NCI-H510A treated with DMSO at 0.1 percent for 48 hours (cell line): Measurements from ENCODE around the gene PIGB.
"Not testable (repeated sequence)": the region's sequence is repeated elsewhere in the genome, so short reads cannot be mapped to it uniquely, and the experiment has no call there.

ENCODE experiments used
- DNase-seq: peaks from one replicate; lab custom pipeline; 2025; lab: John Stamatoyannopoulos, UW

PIGB gene

GRCh38 chr15:55302801-55303200, 16.2 kb upstream of the PIGB start:
- not testable (repeated sequence) for DNase-seq

DNA sequence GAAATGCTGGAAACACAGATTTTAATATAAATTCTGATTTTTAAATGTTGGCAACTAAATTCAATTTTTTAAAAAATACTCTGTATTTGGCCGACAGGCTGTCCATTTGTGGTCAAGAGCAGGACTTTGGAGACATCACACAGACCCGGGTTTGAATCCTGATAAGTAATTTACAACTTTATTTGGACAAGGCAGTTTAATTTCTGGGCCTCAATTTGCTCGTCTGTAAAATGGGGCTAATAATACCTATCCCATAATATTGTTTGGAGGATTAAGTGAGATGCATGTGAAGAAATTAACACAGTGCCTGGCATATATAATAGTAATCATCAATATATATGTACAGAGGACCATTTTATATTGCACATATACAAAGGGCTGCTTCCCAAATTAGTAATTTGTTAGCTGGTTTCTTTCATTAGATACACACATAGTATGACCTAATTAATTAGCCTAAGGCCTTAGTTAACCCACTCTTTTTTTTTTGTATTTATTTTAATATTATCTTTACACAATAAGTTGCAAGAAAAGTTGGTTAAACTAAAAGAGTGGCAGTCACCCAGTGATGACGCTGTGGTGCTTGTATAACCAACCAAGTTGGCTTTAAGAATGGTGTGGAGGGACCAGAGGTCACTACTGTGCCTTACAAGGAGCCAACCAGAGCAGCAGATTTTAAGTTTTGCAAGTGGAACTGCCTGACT, 665 bp downstream of the PIGB start:
- DNase-seq = no peak

DNA sequence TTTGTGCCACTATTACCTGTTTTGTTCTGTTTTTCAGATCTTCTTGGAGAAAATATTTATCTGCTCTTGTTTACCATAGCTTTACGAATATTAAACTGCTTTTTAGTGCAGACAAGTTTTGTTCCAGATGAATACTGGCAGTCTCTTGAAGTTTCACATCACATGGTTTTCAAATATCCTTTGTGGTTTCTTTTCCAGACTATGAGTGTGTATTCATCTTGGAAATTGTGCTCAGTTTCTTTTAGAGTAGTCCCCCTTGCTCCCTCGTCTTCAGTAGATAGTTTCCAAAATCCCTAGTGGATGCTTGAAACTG, 1.2 kb downstream of the PIGB start:
- DNase-seq = no peak

GRCh38 chr15:55320963-55321362, 1.9 kb downstream of the PIGB start:
- no peak for DNase-seq

- DNase-seq = no peak
Measured at GRCh38 chr15:55322467-55322866, 3.4 kb downstream of the PIGB start.

DNA sequence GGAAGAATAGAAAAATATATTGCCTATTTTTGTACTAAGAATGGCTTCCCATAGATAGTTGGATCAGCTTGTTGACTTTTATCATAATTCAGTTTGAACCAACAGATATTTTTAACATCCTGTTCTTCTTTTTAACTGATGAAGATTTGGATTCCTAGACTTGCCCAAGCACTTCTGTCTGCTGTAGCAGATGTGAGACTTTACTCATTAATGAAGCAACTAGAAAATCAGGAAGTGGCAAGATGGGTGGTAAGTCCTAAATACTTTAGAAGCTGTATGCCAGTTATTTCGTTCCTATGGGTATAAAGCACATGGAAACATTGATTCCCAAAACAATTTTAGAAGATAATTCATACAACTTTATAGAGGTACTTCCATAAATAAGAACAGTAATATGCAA, 8.4 kb downstream of the PIGB start:
- no peak for DNase-seq

- DNase-seq = no peak
Measured at GRCh38 chr15:55334371-55334770, 15.3 kb downstream of the PIGB start.

GRCh38 chr15:55334997-55335396, 16.0 kb downstream of the PIGB start:
- no peak for DNase-seq

DNA sequence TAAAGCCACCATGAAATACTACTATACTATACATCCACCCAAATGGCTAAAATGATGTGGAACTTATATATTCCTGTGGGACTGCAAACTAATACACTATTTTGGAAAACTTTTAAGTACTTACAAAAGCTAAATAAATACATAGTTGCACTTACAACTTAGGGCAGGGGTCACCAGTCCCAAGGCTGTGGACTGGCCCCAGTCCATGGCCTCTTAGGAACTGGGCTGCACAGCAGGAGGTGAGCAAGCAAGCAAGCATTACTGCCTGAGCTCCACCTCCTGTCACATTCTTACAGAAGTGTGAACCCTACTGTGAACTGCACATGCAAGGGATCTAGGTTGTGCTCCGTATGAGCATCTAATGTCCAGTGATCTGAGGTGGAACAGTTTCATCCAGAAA, 18.1 kb downstream of the PIGB start:
- DNase-seq = no peak

- DNase-seq = no peak
Measured at GRCh38 chr15:55343168-55343567, 24.1 kb downstream of the PIGB start.

GRCh38 chr15:55344206-55344605, 25.2 kb downstream of the PIGB start:
- no peak for DNase-seq

GRCh38 chr15:55348281-55348778, 29.3 kb downstream of the PIGB start:
- DNase-seq = no peak

GRCh38 chr15:55349282-55349681, 30.3 kb downstream of the PIGB start:
- DNase-seq = no peak

- no peak for DNase-seq
Measured at GRCh38 chr15:55353025-55353424, 34.0 kb downstream of the PIGB start.

DNA sequence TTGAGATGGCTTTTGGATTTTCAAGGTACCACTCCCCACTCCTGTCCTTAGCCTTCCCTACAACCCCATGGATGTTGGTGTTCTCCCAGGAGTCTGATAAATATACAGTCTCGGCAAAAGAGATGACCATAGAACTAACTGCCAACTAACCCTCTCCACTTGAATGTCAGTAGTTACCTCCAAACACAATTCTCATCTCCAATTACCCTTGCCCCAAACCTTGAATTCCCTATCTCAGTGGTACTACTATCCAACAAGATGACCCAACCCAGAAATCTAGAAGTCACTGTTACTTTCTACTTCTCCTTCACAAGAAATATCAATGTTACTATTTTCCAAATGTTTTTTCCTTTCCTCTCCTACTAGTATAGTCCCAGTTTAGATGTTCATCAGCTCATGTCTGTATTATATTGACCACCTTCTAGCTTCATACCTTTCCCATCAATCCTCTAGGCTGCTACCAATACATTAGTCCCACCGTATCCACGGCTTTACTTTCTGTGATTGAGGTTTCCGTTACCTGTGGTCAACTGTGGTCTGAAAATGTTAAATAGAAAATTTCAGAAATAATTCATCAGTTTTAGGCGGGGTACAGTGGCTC, 38.1 kb downstream of the PIGB start:
- no peak for DNase-seq

DNA sequence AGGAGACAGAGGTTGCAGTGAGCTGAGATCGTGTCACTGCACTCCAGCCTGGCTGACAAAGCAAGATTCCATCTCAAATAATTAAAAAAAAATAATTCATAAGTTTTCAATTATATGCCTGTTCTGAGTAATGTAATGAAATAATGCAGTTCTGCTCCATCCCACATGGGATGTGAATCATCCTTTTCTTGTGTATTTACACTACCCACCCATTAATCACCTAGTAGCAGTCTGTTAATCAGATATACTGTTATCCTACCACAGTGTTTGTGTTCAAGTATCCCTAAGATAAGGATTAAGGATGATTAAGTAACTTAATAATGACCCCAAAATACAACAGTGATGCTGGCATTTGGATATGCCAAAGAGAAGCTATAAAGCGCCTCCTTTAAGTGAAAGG, 38.8 kb downstream of the PIGB start:
- DNase-seq = no peak

- no peak for DNase-seq
Measured at GRCh38 chr15:55358471-55358870, 39.4 kb downstream of the PIGB start.

GRCh38 chr15:55360256-55360655, 41.2 kb downstream of the PIGB start:
- DNase-seq = no peak

DNA sequence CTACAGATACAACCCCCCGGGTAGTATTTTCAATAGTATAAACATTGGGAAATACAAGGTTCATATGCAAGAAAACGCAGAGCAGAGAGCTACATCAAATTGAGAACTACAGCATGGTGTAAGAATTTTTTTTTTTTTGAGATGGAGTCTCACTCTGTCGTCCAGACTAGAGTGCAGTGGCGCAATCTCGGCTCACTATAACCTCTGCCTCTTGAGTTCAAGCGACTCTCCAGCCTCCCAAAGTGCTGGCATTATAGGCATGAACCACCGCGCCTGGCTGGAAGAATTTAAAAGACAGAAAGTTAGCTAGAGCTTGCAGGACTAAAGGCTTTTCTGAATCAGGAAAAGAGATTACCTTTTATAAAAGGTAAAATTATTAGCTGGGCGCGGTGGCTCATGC, 42.0 kb downstream of the PIGB start:
- DNase-seq = no peak

DNA sequence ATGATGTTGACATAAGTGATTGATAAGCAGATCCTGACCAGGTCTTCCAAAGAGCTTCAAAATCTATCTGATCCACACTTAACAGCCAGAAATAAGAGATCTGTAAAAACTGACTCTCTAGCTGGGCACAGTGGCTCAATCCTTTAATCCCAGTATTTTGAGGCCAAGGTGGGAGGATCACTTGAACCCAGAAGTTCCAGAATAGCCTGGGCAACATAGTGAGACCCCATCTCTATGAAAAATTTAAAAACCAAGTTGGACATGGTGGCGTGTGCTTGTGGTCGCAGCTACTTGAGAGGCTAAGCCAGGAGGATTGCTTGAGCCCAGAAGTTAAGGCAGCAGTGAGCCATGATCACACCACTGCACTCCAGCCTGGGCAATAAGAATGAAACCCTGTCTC, 43.6 kb downstream of the PIGB start:
- DNase-seq = no peak

- no peak for DNase-seq
Measured at GRCh38 chr15:55366981-55367380, 48.0 kb downstream of the PIGB start.

GRCh38 chr15:55372701-55373440, 53.8 kb downstream of the PIGB start:
- no peak for DNase-seq

DNA sequence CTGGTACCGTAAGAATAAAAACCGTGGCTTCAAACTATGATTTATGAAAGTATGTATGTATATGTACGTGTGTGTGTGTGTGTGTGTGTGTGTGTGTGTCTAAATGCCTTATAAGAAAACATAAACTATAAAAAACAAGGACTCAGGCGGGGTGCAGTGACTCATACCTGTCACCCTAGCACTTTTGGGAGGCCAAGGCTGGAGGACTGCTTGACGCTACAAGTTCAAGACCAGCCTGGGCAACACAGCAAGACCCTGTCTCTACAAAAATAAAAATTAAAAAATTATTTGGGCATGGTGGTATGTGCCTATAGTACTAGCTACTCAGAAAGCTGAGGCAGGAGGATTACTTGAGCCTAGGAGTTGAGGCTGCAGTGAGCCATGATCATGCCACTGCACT, 60.1 kb downstream of the PIGB start:
- no peak for DNase-seq
